Fibroblast of skin of scalp (primary cell): ENCODE data around the gene FMO2.
A peak's percentile ranks its signal among the peaks of the same experiment; 100 is the strongest.
"Not testable (repeated sequence)": the region's sequence is repeated elsewhere in the genome, so short reads cannot be mapped to it uniquely, and the experiment has no call there.

ENCODE experiments used
- DNase-seq: peaks from one replicate; pipeline ENCODE4 v3.0.0-alpha.2; 2013

Gene FMO2

GRCh38 chr1:171220081-171220420 is 35.0 kb downstream of the FMO2 start:
- peak; percentile 97 for DNase-seq

- peak; percentile 85 for DNase-seq
Measured at GRCh38 chr1:171220581-171221054, 35.5 kb downstream of the FMO2 start.

- DNase-seq = peak; percentile 53
Measured at GRCh38 chr1:171221665-171222591, 36.8 kb downstream of the FMO2 start.

GRCh38 chr1:171222936-171223335 is 37.8 kb downstream of the FMO2 start:
- peak; percentile 66 for DNase-seq

- DNase-seq = not testable (repeated sequence)
Measured at GRCh38 chr1:171224257-171224656, 39.2 kb downstream of the FMO2 start.

GRCh38 chr1:171226747-171227370 is 41.8 kb downstream of the FMO2 start:
- peak; percentile 83 for DNase-seq

- DNase-seq = no peak
Measured at GRCh38 chr1:171231326-171231725, 46.2 kb downstream of the FMO2 start.

GRCh38 chr1:171233183-171233582 is 48.1 kb downstream of the FMO2 start:
- DNase-seq = no peak

GRCh38 chr1:171236231-171236630 is 51.1 kb downstream of the FMO2 start:
- not testable (repeated sequence) for DNase-seq

GRCh38 chr1:171243878-171244277 is 58.8 kb downstream of the FMO2 start:
- DNase-seq = no peak

- peak; percentile 45 for DNase-seq
Measured at GRCh38 chr1:171245458-171246064, 60.5 kb downstream of the FMO2 start.

- DNase-seq = peak; percentile 70
Measured at GRCh38 chr1:171247501-171247900, 62.4 kb downstream of the FMO2 start.

GRCh38 chr1:171248302-171248701 is 63.2 kb downstream of the FMO2 start, which contains the start of gene FMO1:
TSS of gene FMO1 (plus strand) at chr1:171248494. CDS start at chr1:171258088, 9,594 bp downstream.
- DNase-seq = no peak

- peak; percentile 34 for DNase-seq
Measured at GRCh38 chr1:171248841-171249240, 63.7 kb downstream of the FMO2 start.

- DNase-seq = no peak
Measured at GRCh38 chr1:171250263-171250662, 65.2 kb downstream of the FMO2 start.

- DNase-seq = peak; percentile 47
Measured at GRCh38 chr1:171251042-171251951, 66.2 kb downstream of the FMO2 start.

GRCh38 chr1:171251952-171252300 is 66.8 kb downstream of the FMO2 start:
- DNase-seq = no peak

GRCh38 chr1:171252482-171252881 is 67.4 kb downstream of the FMO2 start:
- DNase-seq = no peak

GRCh38 chr1:171254859-171255258 is 69.8 kb downstream of the FMO2 start:
- peak; percentile 72 for DNase-seq

GRCh38 chr1:171256940-171257606 is 72.0 kb downstream of the FMO2 start:
- DNase-seq = peak; percentile 66

- DNase-seq = no peak
Measured at GRCh38 chr1:171257607-171258076, 72.5 kb downstream of the FMO2 start.

- no peak for DNase-seq
Measured at GRCh38 chr1:171258429-171258828, 73.3 kb downstream of the FMO2 start.
